Transverse colon (tissue), 4 donors: ENCODE results near the gene FZD10. TPM values are rescaled to one million over a fixed set of nuclear protein-coding genes. Genes with fewer than 3 reads are reported as not detected.
A peak's percentile ranks its signal among the peaks of the same experiment; 100 is the strongest.

Experiments used
- DNase-seq: peaks from one replicate; pipeline ENCODE4 v3.0.0-alpha.2; 2019
- H3K27ac ChIP-seq, 4 donors: fragments of 200-600 bp; sonication (generic); 2 replicates each; pipeline ENCODE4 v1.5.1; 2016 to 2018; ENCODE audit warnings: inconsistent platforms in 4 of 4
- H3K27me3 ChIP-seq: fragments of 200-600 bp; sonication (generic); 2 replicates; pipeline ENCODE4 v1.5.1; 2017; ENCODE audit warnings: inconsistent platforms
- H3K36me3 ChIP-seq, 4 donors: fragments of 200-600 bp; sonication (generic); 2 replicates each; pipeline ENCODE4 v1.5.1; 2017 to 2019; ENCODE audit warnings: inconsistent platforms in 4 of 4
- H3K4me1 ChIP-seq, 4 donors: fragments of 200-600 bp; sonication (generic); 2 replicates each; pipeline ENCODE4 v1.5.1; 2017 to 2020; ENCODE audit warnings: inconsistent platforms in 4 of 4
- H3K4me3 ChIP-seq, 4 donors: fragments of 200-600 bp; sonication (generic); 1 replicate in 1 of 4; 2 replicates in 3 of 4; pipeline versions ENCODE4 v1.5.1 to v1.6.1; 2017 to 2019; ENCODE audit warnings: inconsistent platforms in 4 of 4
- H3K9me3 ChIP-seq, 2 donors: fragments of 200-600 bp; sonication (generic); 2 replicates each; pipeline ENCODE4 v1.5.1; 2017 to 2019; ENCODE audit warnings: inconsistent platforms in 2 of 2
- CTCF ChIP-seq, 5 experiments: fragments of 200-600 bp in 3 of 5; fragments of 450-650 bp in 2 of 5; sonication (generic) in 3 of 5; IDR thresholded peaks; 1 replicate in 2 of 5; 2 replicates in 3 of 5; pipeline ENCODE4 v1.5.1; 2016 to 2017; ENCODE audit warnings: antibody characterized with exemption in 5 of 5, inconsistent platforms in 3 of 5, mild to moderate bottlenecking in 2 of 5, moderate library complexity in 1 of 5
- EP300 ChIP-seq: sonication (generic); formaldehyde crosslinking; IDR thresholded peaks from one replicate; pipeline ENCODE4 v1.6.1; 2017; ENCODE audit warnings: antibody characterized with exemption, low read depth
- POLR2A ChIP-seq: fragments of 450-650 bp; IDR thresholded peaks from one replicate; pipeline ENCODE4 v1.6.1; 2016; ENCODE audit warnings: antibody characterized with exemption, mild to moderate bottlenecking, moderate library complexity
- POLR2AphosphoS5 ChIP-seq, 3 donors: sonication (generic); formaldehyde crosslinking; IDR thresholded peaks; one replicate each; pipeline ENCODE4 v1.6.1; 2016; ENCODE audit warnings: antibody characterized with exemption in 3 of 3
- WGBS, 2 donors: methylation state at CpG; one replicate each; pipeline ENCODE4 v1.1.5; 2018; ENCODE audit warnings: low coverage in 1 of 2; 5-methylcytosine and 5-hydroxymethylcytosine counted together
- in situ Hi-C, 4 donors: fragments of 200-750 bp; cut with MboI; loops; one replicate each; pipeline versions ENCODE4 v1.15.0 to v1.15.1; 2017; ENCODE audit warnings: low sequenced_read_pairs in 3 of 4, low pct_ligation_motif_present in 1 of 4, low pct_unique_long_range_greater_than_20kb in 1 of 4
- intact Hi-C: fragments of 100-400 bp; cut with DNase I; formaldehyde crosslinking; loops from one replicate; pipeline ENCODE4 v1.15.1; 2023; ENCODE audit warnings: low total_unique reads
- total RNA-seq, 4 donors: library from RNA; depleted of rRNA; stranded (reverse); fragments of >200 nt; gene quantifications; one replicate each; pipeline ENCODE4 v1.1.0, GENCODE V29; 2016

Gene FZD10
- total RNA-seq, 4 donors from 2014 or later = 0.32 to 0.68 TPM; not detected in 2

GRCh38 chr12:130160711-130161231, 1.5 kb upstream of the FZD10 start:
- in situ Hi-C loops = no loop called here
- intact Hi-C loops = no loop called here
- no peak overlapping the region for H3K27ac ChIP-seq
- peaks cover 0 to 20% (median 9%) of the 10 kb centered on the region in 4 donors for H3K4me1 ChIP-seq
- no peak for TF ChIP-seq EP300
- no peak for TF ChIP-seq POLR2AphosphoS5 (IDR thresholded peaks at IDR 0.05)
- no peak for TF ChIP-seq CTCF (IDR thresholded peaks at IDR 0.05)
- TF ChIP-seq POLR2A = no peak
- DNase-seq = no peak
- H3K27me3 ChIP-seq = peaks cover 87% of the 10 kb centered on the region
- peak overlapping the region in 1 of 4 donors; percentile 49 for H3K4me3 ChIP-seq
- no peaks in the 10 kb centered on the region for H3K9me3 ChIP-seq
- WGBS, 2 donors = 15% methylated on average over 32 of the region's 44 CpGs; no CpG with 5 or more reads in 1 of the 2 donors
- H3K36me3 ChIP-seq = no peaks in the 10 kb centered on the region

- DNase-seq = peak; percentile 23
- Histone ChIP-seq H3K27me3 (peaks cover 92% of the 10 kb centered on the region), H3K36me3 (no peaks in the 10 kb centered on the region), H3K27ac (peak overlapping the region in 1 of 4 donors; percentile 23), H3K4me3 (peak overlapping the region; percentile 15 to 49 (median 25)), H3K9me3 (no peaks in the 10 kb centered on the region), H3K4me1 (peaks cover 0 to 20% (median 9%) of the 10 kb centered on the region in 4 donors)
- in situ Hi-C loops (no loop called here), intact Hi-C loops (no loop called here)
- WGBS, 2 donors = 13% methylated on average over 71 of the region's 87 CpGs; no CpG with 5 or more reads in 1 of the 2 donors
- no peak for TF ChIP-seq EP300
- no peak for TF ChIP-seq CTCF (IDR thresholded peaks at IDR 0.05)
- no peak for TF ChIP-seq POLR2A
- no peak for TF ChIP-seq POLR2AphosphoS5 (IDR thresholded peaks at IDR 0.05)
Measured at GRCh38 chr12:130161261-130162243, 712 bp upstream of the FZD10 start.

- TF ChIP-seq EP300 = no peak
- no peak for TF ChIP-seq POLR2A
- TF ChIP-seq CTCF (IDR thresholded peaks at IDR 0.05) = no peak
- TF ChIP-seq POLR2AphosphoS5 (IDR thresholded peaks at IDR 0.05) = no peak
- WGBS, 2 donors = 45% methylated on average over 34 of the region's 78 CpGs; no CpG with 5 or more reads in 1 of the 2 donors
- Histone ChIP-seq H3K27me3 (peaks cover 84% of the 10 kb centered on the region), H3K4me1 (peaks cover 0 to 20% (median 9%) of the 10 kb centered on the region in 4 donors), H3K9me3 (no peaks in the 10 kb centered on the region), H3K36me3 (no peaks in the 10 kb centered on the region), H3K4me3 (peak overlapping the region in 3 of 4 donors; percentile 21 to 49 (median 29)), H3K27ac (no peak overlapping the region)
- in situ Hi-C loops = no loop called here
- DNase-seq = no peak
- intact Hi-C loops = no loop called here
Measured at GRCh38 chr12:130162745-130163460, 639 bp downstream of the FZD10 start.
